Activated CD4-positive, alpha-beta T cell treated with anti-CD3 and anti-CD28 coated beads for 36 hours (primary cell): ENCODE data around the gene C12orf57. TPM values are rescaled to one million over a fixed set of nuclear protein-coding genes. Genes with fewer than 3 reads are reported as not detected.

Experiments
- ATAC-seq: fragments of 200-7000 bp; cut with Tn5 transposase; one replicate; pipeline ENCODE4 v1.10.0; 2021; ENCODE audit warnings: mild to moderate bottlenecking, moderate library complexity
- CTCF ChIA-PET: fragments of 350-600 bp; sonication (Branson Sonifier 250); formaldehyde crosslinking; loops from one replicate; lab custom pipeline; 2021; ENCODE audit warnings: antibody characterized with exemption; lab: Charles Lee
- POLR2A ChIA-PET: fragments of 350-600 bp; sonication (Branson Sonifier 250); formaldehyde crosslinking; loops from one replicate; lab custom pipeline; 2021; ENCODE audit warnings: antibody characterized with exemption, inconsistent platforms; lab: Charles Lee
- DNase-seq: peaks from one replicate; pipeline ENCODE4 v3.0.0-alpha.2; 2020
- H3K27ac Mint-ChIP-seq: one replicate; pipeline ENCODE4 v1.8.0; 2021; ENCODE audit warnings: mixed read lengths
- H3K27me3 Mint-ChIP-seq: one replicate; pipeline ENCODE4 v1.8.0; 2021; ENCODE audit warnings: mixed read lengths
- H3K36me3 Mint-ChIP-seq: one replicate; pipeline ENCODE4 v1.8.0; 2021; ENCODE audit warnings: low read depth, mixed read lengths
- H3K4me1 Mint-ChIP-seq: one replicate; pipeline ENCODE4 v1.8.0; 2021; ENCODE audit warnings: mixed read lengths
- H3K4me3 Mint-ChIP-seq: one replicate; pipeline ENCODE4 v1.8.0; 2021; ENCODE audit warnings: mild to moderate bottlenecking, moderate library complexity, mixed read lengths
- H3K9me3 Mint-ChIP-seq: one replicate; pipeline ENCODE4 v1.8.0; 2021; ENCODE audit warnings: low read depth, mixed read lengths
- intact Hi-C, 2 experiments: fragments of 100-400 bp; cut with DNase I in 1 of 2; cut with micrococcal nuclease in 1 of 2; formaldehyde crosslinking; loops; one replicate each; pipeline versions ENCODE4 v1.14.2 to v1.15.1; 2022 to 2024; cut with DNase I, micrococcal nuclease
- total RNA-seq, 2 experiments: library from RNA; stranded (reverse); gene quantifications; one replicate each; pipeline ENCODE4 v1.2.3, GENCODE V29; 2021

C12orf57 gene
- total RNA-seq, 2 experiments from 2014 or later: 189 to 208 TPM

DNA sequence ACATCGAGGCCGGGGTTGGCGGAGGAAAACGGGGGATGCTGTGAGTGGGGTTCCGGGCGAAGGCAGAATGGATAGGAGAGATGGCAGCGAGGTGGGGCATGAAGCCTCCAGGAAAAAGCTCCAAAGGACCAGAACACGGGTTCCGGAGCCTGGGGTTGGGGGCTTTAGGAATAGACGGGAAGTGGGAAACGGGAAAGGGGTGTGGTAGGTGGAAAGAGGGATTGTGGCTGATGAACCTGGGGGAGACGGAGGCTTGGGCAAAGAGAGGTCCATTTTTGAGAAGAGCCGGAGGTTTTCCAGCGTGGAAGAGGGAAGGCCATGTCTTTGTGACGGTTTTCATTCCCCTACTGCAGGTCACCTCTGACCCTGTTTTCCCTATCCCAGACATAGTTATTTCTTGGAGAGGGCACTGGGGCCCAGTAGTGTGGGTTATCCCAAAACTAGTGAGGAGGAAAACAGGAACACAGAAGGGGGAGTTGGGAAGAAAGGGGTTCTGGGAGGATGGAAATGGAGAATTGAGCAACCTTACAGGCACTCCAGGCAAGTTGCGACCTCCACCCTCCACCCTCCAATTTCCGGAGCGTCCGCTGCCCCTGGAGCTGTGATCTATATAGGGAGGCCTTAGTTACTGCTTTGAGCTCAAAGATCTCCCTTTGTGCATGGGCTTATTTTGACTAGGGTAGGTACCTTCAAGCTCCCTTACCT is 15.0 kb upstream of the C12orf57 start:
- POLR2A ChIA-PET: interaction anchor here (0.5 to 3.7 kb wide), 3 partner anchors 16 to 1023 kb away, joined by 3 to 26 read pairs (median 3); partner anchors contain the start of genes C12orf57, RNU7-1 and USP5
- intact Hi-C loops: loop anchor here (1.0 to 2.0 kb wide), 2 partner anchors 8 to 14 kb away; partner anchors contain the start of gene ENO2 (in 1 of the 2)
- CTCF ChIA-PET: interaction anchor here (0.6 to 7.4 kb wide), 8 partner anchors 9 to 470 kb away, joined by 3 to 59 read pairs (median 3); no protein-coding TSS in a partner anchor
- peaks cover 25% of the 10 kb centered on the region for H3K36me3 Mint-ChIP-seq
- H3K27me3 Mint-ChIP-seq: no peaks in the 10 kb centered on the region
- ATAC-seq (no peak), DNase-seq (no peak)
- H3K27ac Mint-ChIP-seq: peak overlapping the region; percentile 83
- H3K4me1 Mint-ChIP-seq: peaks cover 69% of the 10 kb centered on the region
- H3K4me3 Mint-ChIP-seq: peak overlapping the region; percentile 83
- no peaks in the 10 kb centered on the region for H3K9me3 Mint-ChIP-seq

DNA sequence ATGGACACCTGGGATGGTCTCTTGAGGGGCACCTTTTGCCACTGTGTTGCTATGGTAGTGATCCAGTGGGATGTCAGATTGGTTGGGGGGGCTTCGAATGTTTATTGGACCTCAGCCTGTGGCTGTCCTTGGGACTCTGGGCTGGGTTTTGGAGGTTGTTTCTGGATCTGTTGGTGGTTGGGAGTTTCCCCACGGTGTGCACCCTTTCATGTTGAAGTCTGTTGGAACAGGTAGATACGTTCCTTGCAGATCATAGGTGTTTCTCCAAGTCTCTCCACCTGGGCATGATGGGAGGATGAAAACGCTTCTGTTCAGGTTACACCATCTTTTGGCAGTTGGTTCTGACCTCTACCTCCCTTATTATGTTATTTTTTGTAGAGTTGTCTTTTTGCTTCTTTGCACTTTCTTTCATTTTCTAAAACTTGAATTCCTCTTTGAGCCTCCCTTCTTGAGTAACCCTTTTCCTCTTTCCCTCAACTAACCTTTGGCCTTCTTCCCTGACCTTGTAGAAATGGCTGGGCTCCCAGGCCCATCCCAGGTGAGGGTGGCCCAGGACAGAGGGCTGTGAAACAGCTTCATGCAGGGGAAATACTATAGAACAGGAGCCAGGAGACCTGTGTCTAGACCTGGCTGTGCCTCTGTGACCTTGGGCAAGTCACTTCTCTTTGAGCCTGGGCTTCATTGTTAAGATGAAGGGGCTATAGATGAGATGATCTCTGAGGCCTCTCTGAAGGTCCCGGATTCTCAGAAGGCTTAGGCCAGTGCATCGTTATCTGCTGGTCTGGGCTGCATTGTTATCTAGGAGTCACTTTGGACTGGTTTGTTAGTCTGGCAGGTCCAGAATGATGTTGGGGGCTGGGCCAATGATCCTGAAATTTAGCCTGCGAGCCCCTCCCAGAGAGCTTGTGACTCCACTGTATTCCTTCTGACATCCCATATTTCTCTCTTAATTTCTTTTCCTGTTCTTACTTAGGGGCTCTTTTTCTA is 14.1 kb upstream of the C12orf57 start:
- Mint-ChIP-seq H3K27me3 (no peaks in the 10 kb centered on the region), H3K4me3 (peak overlapping the region; percentile 83), H3K27ac (peak overlapping the region; percentile 83), H3K4me1 (peaks cover 68% of the 10 kb centered on the region), H3K36me3 (peaks cover 30% of the 10 kb centered on the region), H3K9me3 (no peaks in the 10 kb centered on the region)
- no peak for DNase-seq
- POLR2A ChIA-PET: interaction anchor here (0.9 to 3.7 kb wide), 2 partner anchors 15 to 78 kb away, joined by 3 to 26 read pairs; partner anchors contain the start of genes C12orf57, RNU7-1 and USP5
- CTCF ChIA-PET: interaction anchor here (0.7 to 7.4 kb wide), 6 partner anchors 8 to 88 kb away, joined by 3 to 59 read pairs (median 3); no protein-coding TSS in a partner anchor
- ATAC-seq: no peak
- intact Hi-C loops: loop anchor here in 1 of 2 experiments (2.0 kb wide), 1 partner anchor 15 kb away; the partner anchor contains the start of gene ENO2

DNA sequence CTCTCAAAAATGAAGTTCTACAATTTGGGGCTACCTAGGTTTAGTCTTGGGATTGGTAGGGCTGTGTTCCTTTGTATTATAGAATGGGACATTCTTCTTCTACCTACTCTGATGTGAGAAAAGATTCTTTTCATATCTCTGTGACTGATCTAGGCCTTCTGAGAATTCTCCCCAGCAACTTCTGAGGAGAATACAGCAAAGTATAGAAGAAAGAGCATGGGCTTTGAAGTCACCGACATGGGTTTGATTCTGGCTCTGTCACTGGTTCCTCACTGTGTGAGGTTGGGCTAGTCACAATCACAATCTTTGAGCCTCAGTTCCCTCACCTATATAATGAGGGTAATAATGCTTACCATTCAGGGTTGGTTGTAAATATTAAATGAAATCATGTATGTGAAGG is 11.1 kb upstream of the C12orf57 start:
- peaks cover 71% of the 10 kb centered on the region for H3K4me1 Mint-ChIP-seq
- peak overlapping the region; percentile 65 for H3K27ac Mint-ChIP-seq
- DNase-seq (no peak), ATAC-seq (no peak)
- intact Hi-C loops: no loop called here
- no peaks in the 10 kb centered on the region for H3K9me3 Mint-ChIP-seq
- peaks cover 46% of the 10 kb centered on the region for H3K36me3 Mint-ChIP-seq
- no peaks in the 10 kb centered on the region for H3K27me3 Mint-ChIP-seq
- no peak overlapping the region for H3K4me3 Mint-ChIP-seq
- ChIA-PET POLR2A (no interaction called here), CTCF (interaction anchor here (0.6 to 2.7 kb wide), 5 partner anchors 8 to 181 kb away, joined by 3 to 11 read pairs (median 3); no protein-coding TSS in a partner anchor)

DNA sequence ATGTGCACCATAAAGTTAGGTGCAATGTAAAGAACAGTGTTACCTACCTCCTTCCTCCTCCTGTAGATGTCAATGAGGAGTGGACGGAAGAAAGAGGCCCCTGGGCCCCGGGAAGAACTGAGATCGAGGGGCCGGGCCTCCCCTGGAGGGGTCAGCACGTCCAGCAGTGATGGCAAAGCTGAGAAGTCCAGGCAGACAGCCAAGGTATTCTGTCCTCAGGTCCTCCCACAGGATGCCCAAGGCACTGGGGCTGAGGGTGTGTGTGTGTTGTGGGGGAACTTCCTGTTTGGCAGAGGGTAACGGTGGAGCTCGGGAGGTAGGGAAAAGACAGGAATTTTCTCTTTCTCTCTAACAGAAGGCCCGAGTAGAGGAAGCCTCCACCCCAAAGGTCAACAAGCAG is 9.7 kb upstream of the C12orf57 start:
- peaks cover 68% of the 10 kb centered on the region for H3K4me1 Mint-ChIP-seq
- H3K27ac Mint-ChIP-seq: peak overlapping the region; percentile 71
- peaks cover 43% of the 10 kb centered on the region for H3K36me3 Mint-ChIP-seq
- no peaks in the 10 kb centered on the region for H3K27me3 Mint-ChIP-seq
- CTCF ChIA-PET: interaction anchor here (0.7 to 2.7 kb wide), 5 partner anchors 9 to 1026 kb away, joined by 3 to 11 read pairs (median 4); partner anchors contain the start of gene SPSB2
- intact Hi-C loops: no loop called here
- ATAC-seq (no peak), DNase-seq (no peak)
- POLR2A ChIA-PET: no interaction called here
- H3K9me3 Mint-ChIP-seq: no peaks in the 10 kb centered on the region
- no peak overlapping the region for H3K4me3 Mint-ChIP-seq

DNA sequence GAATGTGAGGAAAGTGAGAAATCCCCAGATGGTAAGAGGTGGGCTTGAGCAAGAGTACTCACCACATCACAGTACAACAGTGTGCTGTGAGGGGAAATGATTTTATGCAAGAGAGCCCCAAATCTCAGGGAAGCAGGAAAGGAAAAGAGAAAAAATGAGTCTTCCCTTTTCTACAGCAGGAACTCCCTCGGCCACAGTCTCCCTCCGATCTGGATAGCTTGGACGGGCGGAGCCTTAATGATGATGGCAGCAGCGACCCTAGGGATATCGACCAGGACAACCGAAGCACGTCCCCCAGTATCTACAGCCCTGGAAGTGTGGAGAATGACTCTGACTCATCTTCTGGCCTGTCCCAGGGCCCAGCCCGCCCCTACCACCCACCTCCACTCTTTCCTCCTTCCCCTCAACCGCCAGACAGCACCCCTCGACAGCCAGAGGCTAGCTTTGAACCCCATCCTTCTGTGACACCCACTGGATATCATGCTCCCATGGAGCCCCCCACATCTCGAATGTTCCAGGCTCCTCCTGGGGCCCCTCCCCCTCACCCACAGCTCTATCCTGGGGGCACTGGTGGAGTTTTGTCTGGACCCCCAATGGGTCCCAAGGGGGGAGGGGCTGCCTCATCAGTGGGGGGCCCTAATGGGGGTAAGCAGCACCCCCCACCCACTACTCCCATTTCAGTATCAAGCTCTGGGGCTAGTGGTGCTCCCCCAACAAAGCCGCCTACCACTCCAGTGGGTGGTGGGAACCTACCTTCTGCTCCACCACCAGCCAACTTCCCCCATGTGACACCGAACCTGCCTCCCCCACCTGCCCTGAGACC is 8.2 kb upstream of the C12orf57 start:
- no peak for DNase-seq
- intact Hi-C loops: loop anchor here (2.0 to 5.0 kb wide), 3 partner anchors 31 to 83 kb away; partner anchors contain the start of genes CDCA3 (in 1 of the 2), LRRC23 (in 1 of the 2), SPSB2 (in 1 of the 2) and USP5 (in 1 of the 2)
- ChIA-PET CTCF (interaction anchor here (1.3 to 5.1 kb wide), 5 partner anchors 9 to 23 kb away, joined by 3 to 59 read pairs (median 4); partner anchors contain the start of gene ATN1), POLR2A (interaction anchor here (0.5 to 2.6 kb wide), 4 partner anchors 23 to 144 kb away, joined by 3 to 11 read pairs (median 4); partner anchors contain the start of genes CDCA3, LPCAT3 and USP5)
- Mint-ChIP-seq H3K9me3 (no peaks in the 10 kb centered on the region), H3K4me3 (peak overlapping the region; percentile 83), H3K27ac (peak overlapping the region; percentile 96), H3K4me1 (peaks cover 59% of the 10 kb centered on the region), H3K36me3 (peaks cover 44% of the 10 kb centered on the region), H3K27me3 (no peaks in the 10 kb centered on the region)
- no peak for ATAC-seq

DNA sequence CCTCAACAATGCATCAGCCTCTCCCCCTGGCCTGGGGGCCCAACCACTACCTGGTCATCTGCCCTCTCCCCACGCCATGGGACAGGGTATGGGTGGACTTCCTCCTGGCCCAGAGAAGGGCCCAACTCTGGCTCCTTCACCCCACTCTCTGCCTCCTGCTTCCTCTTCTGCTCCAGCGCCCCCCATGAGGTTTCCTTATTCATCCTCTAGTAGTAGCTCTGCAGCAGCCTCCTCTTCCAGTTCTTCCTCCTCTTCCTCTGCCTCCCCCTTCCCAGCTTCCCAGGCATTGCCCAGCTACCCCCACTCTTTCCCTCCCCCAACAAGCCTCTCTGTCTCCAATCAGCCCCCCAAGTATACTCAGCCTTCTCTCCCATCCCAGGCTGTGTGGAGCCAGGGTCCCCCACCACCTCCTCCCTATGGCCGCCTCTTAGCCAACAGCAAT is 7.6 kb upstream of the C12orf57 start:
- POLR2A ChIA-PET: interaction anchor here (0.5 to 2.6 kb wide), 6 partner anchors 9 to 144 kb away, joined by 3 to 11 read pairs (median 4); partner anchors contain the start of genes CDCA3, LPCAT3 and USP5
- Mint-ChIP-seq H3K4me1 (peaks cover 53% of the 10 kb centered on the region), H3K4me3 (peak overlapping the region; percentile 83), H3K36me3 (peaks cover 46% of the 10 kb centered on the region), H3K27ac (peak overlapping the region; percentile 96), H3K9me3 (no peaks in the 10 kb centered on the region), H3K27me3 (no peaks in the 10 kb centered on the region)
- no peak for DNase-seq
- ATAC-seq: no peak
- intact Hi-C loops: loop anchor here (2.0 to 5.0 kb wide), 3 partner anchors 31 to 84 kb away; partner anchors contain the start of genes CDCA3 (in 1 of the 2), LRRC23 (in 1 of the 2), SPSB2 (in 1 of the 2) and USP5 (in 1 of the 2)
- CTCF ChIA-PET: interaction anchor here (1.3 to 5.1 kb wide), 4 partner anchors 9 to 28 kb away, joined by 3 to 59 read pairs (median 8); partner anchors contain the start of gene ATN1

DNA sequence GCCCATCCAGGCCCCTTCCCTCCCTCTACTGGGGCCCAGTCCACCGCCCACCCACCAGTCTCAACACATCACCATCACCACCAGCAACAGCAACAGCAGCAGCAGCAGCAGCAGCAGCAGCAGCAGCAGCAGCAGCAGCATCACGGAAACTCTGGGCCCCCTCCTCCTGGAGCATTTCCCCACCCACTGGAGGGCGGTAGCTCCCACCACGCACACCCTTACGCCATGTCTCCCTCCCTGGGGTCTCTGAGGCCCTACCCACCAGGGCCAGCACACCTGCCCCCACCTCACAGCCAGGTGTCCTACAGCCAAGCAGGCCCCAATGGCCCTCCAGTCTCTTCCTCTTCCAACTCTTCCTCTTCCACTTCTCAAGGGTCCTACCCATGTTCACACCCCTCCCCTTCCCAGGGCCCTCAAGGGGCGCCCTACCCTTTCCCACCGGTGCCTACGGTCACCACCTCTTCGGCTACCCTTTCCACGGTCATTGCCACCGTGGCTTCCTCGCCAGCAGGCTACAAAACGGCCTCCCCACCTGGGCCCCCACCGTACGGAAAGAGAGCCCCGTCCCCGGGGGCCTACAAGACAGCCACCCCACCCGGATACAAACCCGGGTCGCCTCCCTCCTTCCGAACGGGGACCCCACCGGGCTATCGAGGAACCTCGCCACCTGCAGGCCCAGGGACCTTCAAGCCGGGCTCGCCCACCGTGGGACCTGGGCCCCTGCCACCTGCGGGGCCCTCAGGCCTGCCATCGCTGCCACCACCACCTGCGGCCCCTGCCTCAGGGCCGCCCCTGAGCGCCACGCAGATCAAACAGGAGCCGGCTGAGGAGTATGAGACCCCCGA is 7.0 kb upstream of the C12orf57 start:
- peak overlapping the region; percentile 83 for H3K4me3 Mint-ChIP-seq
- peaks cover 46% of the 10 kb centered on the region for H3K36me3 Mint-ChIP-seq
- ChIA-PET CTCF (interaction anchor here (0.6 to 5.1 kb wide), 12 partner anchors 9 to 574 kb away, joined by 3 to 59 read pairs (median 4); partner anchors contain the start of genes ATN1, CDCA3, SPSB2 and USP5), POLR2A (interaction anchor here (0.7 to 2.6 kb wide), 6 partner anchors 9 to 85 kb away, joined by 3 to 11 read pairs (median 4); partner anchors contain the start of genes CDCA3, SPSB2 and USP5)
- H3K9me3 Mint-ChIP-seq: no peaks in the 10 kb centered on the region
- intact Hi-C loops: loop anchor here (1.0 to 5.0 kb wide), 4 partner anchors 9 to 85 kb away; partner anchors contain the start of genes CDCA3 (in 1 of the 2), LRRC23 (in 1 of the 2), SPSB2 (in 1 of the 2) and USP5 (in 1 of the 2)
- DNase-seq (peak; percentile 85), ATAC-seq (peak; percentile 33)
- H3K4me1 Mint-ChIP-seq: peaks cover 53% of the 10 kb centered on the region
- peak overlapping the region; percentile 96 for H3K27ac Mint-ChIP-seq
- H3K27me3 Mint-ChIP-seq: no peaks in the 10 kb centered on the region

DNA sequence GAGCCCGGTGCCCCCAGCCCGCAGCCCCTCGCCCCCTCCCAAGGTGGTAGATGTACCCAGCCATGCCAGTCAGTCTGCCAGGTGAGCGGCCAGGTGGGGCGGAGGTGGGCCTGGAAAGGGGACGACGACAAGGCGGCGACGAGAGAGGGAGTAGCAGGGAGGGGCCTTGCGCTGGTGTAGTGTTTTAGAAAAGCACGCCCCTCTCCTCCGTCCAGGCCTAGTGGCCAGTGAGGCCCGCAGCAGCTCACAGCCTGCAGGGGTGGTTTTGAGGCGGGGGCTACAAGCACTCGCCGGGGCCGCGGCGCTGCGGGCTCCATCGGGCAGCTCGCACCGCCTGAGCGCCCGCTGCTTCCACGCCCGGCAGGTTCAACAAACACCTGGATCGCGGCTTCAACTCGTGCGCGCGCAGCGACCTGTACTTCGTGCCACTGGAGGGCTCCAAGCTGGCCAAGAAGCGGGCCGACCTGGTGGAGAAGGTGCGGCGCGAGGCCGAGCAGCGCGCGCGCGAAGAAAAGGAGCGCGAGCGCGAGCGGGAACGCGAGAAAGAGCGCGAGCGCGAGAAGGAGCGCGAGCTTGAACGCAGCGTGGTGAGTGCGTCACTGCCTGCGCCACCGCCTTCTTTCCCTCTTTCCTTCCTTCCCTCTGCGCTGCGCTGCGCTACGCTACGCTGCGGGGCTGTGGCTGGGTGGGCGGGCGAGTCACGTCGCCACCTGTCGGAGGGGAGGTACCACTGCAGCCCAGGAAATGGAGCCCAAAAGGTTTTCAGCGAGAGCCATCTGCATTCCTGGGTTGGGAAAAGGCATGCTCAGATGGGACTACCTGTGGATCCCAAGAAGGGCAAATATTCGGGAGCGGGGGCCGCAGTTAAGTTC is 6.1 kb upstream of the C12orf57 start:
- Mint-ChIP-seq H3K27me3 (no peaks in the 10 kb centered on the region), H3K36me3 (peaks cover 41% of the 10 kb centered on the region)
- peak; percentile 93 for ATAC-seq

More for the DNA sequence above, 6.1 kb upstream of the C12orf57 start:
- peak; percentile 97 for DNase-seq
- POLR2A ChIA-PET: interaction anchor here (0.6 to 2.6 kb wide), 8 partner anchors 12 to 86 kb away, joined by 3 to 11 read pairs (median 3); partner anchors contain the start of genes CDCA3, SPSB2, TPI1 and USP5
- Mint-ChIP-seq H3K4me1 (peaks cover 52% of the 10 kb centered on the region), H3K27ac (peak overlapping the region; percentile 96), H3K4me3 (peak overlapping the region; percentile 83), H3K9me3 (no peaks in the 10 kb centered on the region)
- CTCF ChIA-PET: interaction anchor here (0.6 to 5.1 kb wide), 21 partner anchors 8 to 225 kb away, joined by 3 to 59 read pairs (median 4); partner anchors contain the start of genes ATN1, CDCA3, COPS7A and ENO2
- intact Hi-C loops: loop anchor here (1.0 to 5.0 kb wide), 11 partner anchors 9 to 248 kb away; partner anchors contain the start of genes USP5 (in 2 of the 2), CDCA3 (in 1 of the 2), EMG1 (in 1 of the 2) and ENO2 (in 1 of the 2)
